Left lung (tissue), 10 donors: ENCODE measurements around the gene FBXO15. TPM values are rescaled to one million over a fixed set of nuclear protein-coding genes. Genes with fewer than 3 reads are reported as not detected.

Experiments used
- ATAC-seq: fragments of 200-7000 bp; cut with Tn5 transposase; one replicate; pipeline ENCODE4 v1.9.1; 2020; ENCODE audit warnings: moderate library complexity
- DNase-seq, 4 donors: peaks; one replicate each; pipeline ENCODE4 v3.0.0-alpha.2; 2013 to 2020
- H3K27ac ChIP-seq, 2 donors: fragments of 200-600 bp; sonication (generic) in 1 of 2; one replicate each; pipeline versions ENCODE4 v1.5.0 to v1.8.0; 2020 to 2021
- H3K27me3 ChIP-seq, 2 donors: fragments of 200-600 bp; sonication (generic) in 1 of 2; one replicate each; pipeline versions ENCODE4 v1.5.0 to v1.8.0; 2020 to 2021
- H3K36me3 ChIP-seq, 2 donors: fragments of 200-600 bp; sonication (generic) in 1 of 2; one replicate each; pipeline versions ENCODE4 v1.5.0 to v1.8.0; 2020 to 2021
- H3K4me1 ChIP-seq, 2 donors: fragments of 200-600 bp; one replicate each; pipeline ENCODE4 v1.8.0; 2021
- H3K4me3 ChIP-seq, 2 donors: fragments of 200-600 bp; sonication (generic) in 1 of 2; one replicate each; pipeline versions ENCODE4 v1.5.0 to v1.8.0; 2020 to 2021; ENCODE audit warnings: mild to moderate bottlenecking in 1 of 2
- H3K9me3 ChIP-seq, 2 donors: fragments of 200-600 bp; sonication (generic) in 1 of 2; one replicate each; pipeline versions ENCODE4 v1.5.0 to v1.8.0; 2020 to 2021
- intact Hi-C, 2 donors: fragments of 100-400 bp; cut with DNase I; formaldehyde crosslinking; loops; one replicate each; pipeline versions ENCODE4 v1.11.2 to v1.14.2; 2022
- polyA plus RNA-seq, 6 donors: library from polyadenylated mRNA; unstranded; fragments of 120-200 nt; gene quantifications; one replicate each; pipeline ENCODE4 v1.2.1, GENCODE V29; 2013; ENCODE audit not compliant: insufficient read length in 6 of 6
- total RNA-seq, 2 donors: library from RNA; stranded (reverse); fragmentation: NEBNext Ultra II Directional; extraction: Animal tissue kit (Norgen Biotek cat#: 25700); gene quantifications; one replicate each; pipeline ENCODE4 v1.2.1, GENCODE V29; 2021
- TF ChIP-seq, protein P1 (sequence below), 2 donors: fragments of 200-600 bp; sonication (generic) in 1 of 2; IDR thresholded peaks; one replicate each; pipeline versions ENCODE4 v1.5.0 to v1.8.0; 2021; ENCODE audit warnings: antibody characterized with exemption in 2 of 2
- donor health status: DM: no; HTN: yes; CAD: no.
- donor health status: DM: no; HTN: no; CAD: no.

FBXO15 gene
- total and polyA plus RNA-seq, 8 donors: 1.1 to 5.0 (median 2.8) TPM

DNA sequence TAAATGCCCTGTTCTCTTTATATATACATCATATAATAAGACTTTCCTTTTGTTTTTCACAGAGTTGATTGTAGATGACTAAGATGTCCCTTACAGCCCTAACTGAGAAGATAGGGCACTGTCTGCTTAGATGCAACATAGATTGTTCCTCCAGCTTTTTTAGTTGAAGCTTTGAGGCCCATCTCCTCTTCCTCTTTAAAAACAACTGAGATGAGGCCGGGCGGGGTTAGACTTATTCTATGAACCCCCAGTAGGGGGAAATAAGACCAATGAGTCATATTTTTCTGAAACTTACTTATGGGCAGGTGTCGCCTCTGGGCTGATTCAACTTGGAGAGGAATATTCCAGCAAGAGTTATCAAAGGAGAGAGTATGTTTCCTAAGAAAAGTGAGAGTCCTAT is 84.6 kb downstream of the FBXO15 start:
- H3K4me1 ChIP-seq: no peaks in the 10 kb centered on the region

DNA sequence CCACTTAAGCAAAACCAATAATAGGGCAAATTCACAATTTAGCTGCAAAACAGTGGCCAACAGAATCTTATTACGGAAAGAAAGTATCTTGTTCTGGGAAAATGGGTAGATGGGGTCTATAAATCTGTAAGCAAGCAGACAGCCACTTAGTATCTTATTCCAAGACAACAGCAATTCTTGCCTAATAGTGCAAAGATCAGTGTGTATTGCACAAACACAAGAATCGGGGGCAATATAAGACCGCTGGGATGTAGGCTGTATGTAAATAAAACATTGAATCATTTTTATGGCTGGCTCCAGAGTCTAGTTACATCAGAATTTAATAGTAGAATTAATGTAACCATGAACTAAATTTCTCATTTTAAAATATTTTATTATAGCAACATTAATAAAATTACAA is 85.6 kb downstream of the FBXO15 start:
- TF ChIP-seq, protein P1, sequence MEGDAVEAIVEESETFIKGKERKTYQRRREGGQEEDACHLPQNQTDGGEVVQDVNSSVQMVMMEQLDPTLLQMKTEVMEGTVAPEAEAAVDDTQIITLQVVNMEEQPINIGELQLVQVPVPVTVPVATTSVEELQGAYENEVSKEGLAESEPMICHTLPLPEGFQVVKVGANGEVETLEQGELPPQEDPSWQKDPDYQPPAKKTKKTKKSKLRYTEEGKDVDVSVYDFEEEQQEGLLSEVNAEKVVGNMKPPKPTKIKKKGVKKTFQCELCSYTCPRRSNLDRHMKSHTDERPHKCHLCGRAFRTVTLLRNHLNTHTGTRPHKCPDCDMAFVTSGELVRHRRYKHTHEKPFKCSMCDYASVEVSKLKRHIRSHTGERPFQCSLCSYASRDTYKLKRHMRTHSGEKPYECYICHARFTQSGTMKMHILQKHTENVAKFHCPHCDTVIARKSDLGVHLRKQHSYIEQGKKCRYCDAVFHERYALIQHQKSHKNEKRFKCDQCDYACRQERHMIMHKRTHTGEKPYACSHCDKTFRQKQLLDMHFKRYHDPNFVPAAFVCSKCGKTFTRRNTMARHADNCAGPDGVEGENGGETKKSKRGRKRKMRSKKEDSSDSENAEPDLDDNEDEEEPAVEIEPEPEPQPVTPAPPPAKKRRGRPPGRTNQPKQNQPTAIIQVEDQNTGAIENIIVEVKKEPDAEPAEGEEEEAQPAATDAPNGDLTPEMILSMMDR (IDR thresholded peaks at IDR 0.05): no peak
- Histone ChIP-seq H3K27ac (no peak overlapping the region), H3K4me1 (no peaks in the 10 kb centered on the region), H3K27me3 (peaks cover 0 to 11% of the 10 kb centered on the region in 2 donors), H3K9me3 (peaks cover 0 to 5% of the 10 kb centered on the region in 2 donors), H3K4me3 (no peak overlapping the region), H3K36me3 (no peaks in the 10 kb centered on the region)
- DNase-seq: no peak
- intact Hi-C loops: no loop called here
- no peak for ATAC-seq

More for the DNA sequence above, 84.6 kb downstream of the FBXO15 start:
- Histone ChIP-seq H3K9me3 (peaks cover 0 to under 1% of the 10 kb centered on the region in 2 donors), H3K36me3 (no peaks in the 10 kb centered on the region), H3K27me3 (peaks cover 0 to 11% of the 10 kb centered on the region in 2 donors), H3K27ac (no peak overlapping the region), H3K4me3 (no peak overlapping the region)
- ATAC-seq (no peak), DNase-seq (no peak)
- intact Hi-C loops: no loop called here
- TF ChIP-seq, protein P1 (IDR thresholded peaks at IDR 0.05): no peak

DNA sequence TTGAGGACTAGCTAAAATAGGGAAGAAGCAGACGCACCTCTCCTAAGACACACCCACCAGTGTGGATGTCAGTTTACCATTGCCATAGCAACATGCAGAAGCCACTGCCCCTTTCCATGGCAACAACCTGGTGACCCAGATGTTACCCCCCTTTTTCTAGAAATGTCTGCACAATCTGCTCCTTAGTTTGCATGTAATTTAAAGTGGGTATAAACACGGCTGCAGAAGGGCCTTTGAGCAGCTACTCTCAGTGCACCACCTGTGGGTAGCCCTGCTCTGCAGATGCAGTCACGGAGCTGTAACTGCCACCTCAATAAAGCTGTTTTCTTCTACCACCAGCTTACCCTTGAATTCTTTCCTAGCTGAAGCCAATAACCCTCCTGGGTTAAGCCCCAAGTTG is 87.1 kb downstream of the FBXO15 start:
- TF ChIP-seq, protein P1 (IDR thresholded peaks at IDR 0.05): no peak
- intact Hi-C loops: no loop called here
- no peak for ATAC-seq
- Histone ChIP-seq H3K4me1 (no peaks in the 10 kb centered on the region), H3K27me3 (peaks cover 0 to 5% of the 10 kb centered on the region in 2 donors), H3K36me3 (no peaks in the 10 kb centered on the region), H3K27ac (no peak overlapping the region), H3K4me3 (no peak overlapping the region), H3K9me3 (peaks cover 0 to 5% of the 10 kb centered on the region in 2 donors)
- no peak for DNase-seq

DNA sequence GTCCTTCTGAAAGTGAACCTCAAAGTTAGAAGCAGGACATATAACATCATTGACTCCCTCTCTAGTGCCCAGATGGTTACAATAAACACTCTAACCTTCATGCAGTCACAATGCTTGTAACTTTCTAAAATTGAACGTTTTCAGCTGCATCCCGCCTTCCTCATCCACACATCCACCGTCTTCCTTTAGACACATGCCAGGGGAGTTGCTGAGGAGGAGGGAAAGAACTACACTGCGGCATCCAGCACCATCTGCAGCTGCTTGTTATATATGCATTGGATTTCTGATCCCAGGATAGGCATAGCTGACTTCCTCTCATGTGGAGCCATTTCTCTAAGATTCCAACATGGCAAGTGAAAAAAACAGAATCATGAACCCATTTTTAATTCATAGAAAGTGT is 96.8 kb downstream of the FBXO15 start:
- intact Hi-C loops: no loop called here
- Histone ChIP-seq H3K4me3 (no peak overlapping the region), H3K36me3 (no peaks in the 10 kb centered on the region)

DNA sequence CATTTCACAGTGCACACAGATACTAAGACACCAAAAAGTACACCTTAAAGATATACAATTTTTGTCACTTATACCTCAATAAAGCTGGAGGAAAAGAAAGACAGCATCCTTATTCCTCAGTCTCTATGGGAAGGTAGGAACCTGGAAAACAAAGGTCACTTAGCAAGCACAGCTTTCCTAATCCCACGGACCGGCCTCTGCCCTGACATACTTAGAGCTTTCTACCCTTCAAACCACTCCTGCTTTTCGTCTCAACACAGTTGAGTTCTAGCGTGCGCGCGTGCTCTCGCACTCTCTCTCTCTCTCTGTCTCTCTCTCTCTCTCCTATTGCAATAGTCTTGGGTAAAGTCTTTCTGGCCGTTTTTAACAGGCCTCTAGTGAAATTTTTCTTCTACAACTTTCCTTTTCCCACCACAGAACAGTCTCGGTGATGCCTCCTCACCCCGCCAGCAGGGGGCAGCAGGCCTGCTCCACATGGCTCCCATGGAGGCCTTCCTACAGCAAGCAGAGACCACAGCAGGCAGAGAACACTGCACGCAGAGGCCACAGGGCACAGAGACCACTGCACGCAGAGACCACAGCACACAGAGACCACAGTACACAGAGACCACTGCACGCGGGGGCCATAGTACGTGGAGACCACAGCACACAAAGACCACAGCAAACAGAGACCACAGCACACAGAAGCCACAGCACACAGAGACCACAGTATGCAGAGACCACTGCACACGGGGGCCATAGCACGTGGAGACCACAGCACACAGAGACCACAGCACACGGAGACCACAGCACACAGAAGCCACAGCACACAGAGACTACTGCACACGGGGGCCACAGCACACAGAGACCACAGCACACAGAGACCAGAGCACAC is 106.9 kb downstream of the FBXO15 start:
- ATAC-seq: peak; percentile 93

More for the DNA sequence above, 96.8 kb downstream of the FBXO15 start:
- TF ChIP-seq, protein P1 (IDR thresholded peaks at IDR 0.05): no peak
- no peak for ATAC-seq
- Histone ChIP-seq H3K27me3 (no peaks in the 10 kb centered on the region), H3K4me1 (no peaks in the 10 kb centered on the region), H3K9me3 (peaks cover 0 to 9% of the 10 kb centered on the region in 2 donors), H3K27ac (no peak overlapping the region)
- DNase-seq: no peak

More for the DNA sequence above, 106.9 kb downstream of the FBXO15 start:
- H3K27ac ChIP-seq: no peak overlapping the region
- no peak overlapping the region for H3K4me3 ChIP-seq
- intact Hi-C loops: no loop called here
- no peaks in the 10 kb centered on the region for H3K36me3 ChIP-seq
- H3K27me3 ChIP-seq: no peaks in the 10 kb centered on the region
- H3K9me3 ChIP-seq: no peaks in the 10 kb centered on the region
- TF ChIP-seq, protein P1 (IDR thresholded peaks at IDR 0.05): peak; percentile 40 to 57
- H3K4me1 ChIP-seq: no peaks in the 10 kb centered on the region
- DNase-seq: peak in 3 of 4 donors; percentile 15 to 85 (median 39)
